CD4-positive, alpha-beta memory T cell (primary cell): ENCODE results near the gene RAPGEF4. TPM values are rescaled to one million over a fixed set of nuclear protein-coding genes. Genes with fewer than 3 reads are reported as not detected.
A peak's percentile ranks its signal among the peaks of the same experiment; 100 is the strongest.

Experiments used
- CTCF ChIA-PET: fragments of 350-600 bp; sonication (Branson Sonifier 250); formaldehyde crosslinking; loops from one replicate; lab custom pipeline; 2021; ENCODE audit warnings: inconsistent platforms; ENCODE audit not compliant: partially characterized antibody; lab: Charles Lee
- POLR2A ChIA-PET: fragments of 350-600 bp; sonication (Branson Sonifier 250); formaldehyde crosslinking; loops from one replicate; lab custom pipeline; 2021; ENCODE audit not compliant: partially characterized antibody; lab: Charles Lee
- DNase-seq, 5 donors: peaks; one replicate each; pipeline versions ENCODE4 v3.0.0 to v3.0.0-alpha.2; 2020 to 2022; ENCODE audit warnings: mixed read lengths in 1 of 5
- H3K27ac ChIP-seq: one replicate; pipeline ENCODE4 v1.7.0; 2013; ENCODE audit warnings: low read depth, low read length
- H3K27me3 ChIP-seq: 2 replicates; pipeline ENCODE4 v1.7.0; 2013; ENCODE audit warnings: mild to moderate bottlenecking, low read length, moderate library complexity; ENCODE audit not compliant: insufficient read depth
- H3K36me3 ChIP-seq: 2 replicates; pipeline ENCODE4 v1.7.0; 2013; ENCODE audit warnings: mild to moderate bottlenecking, low read length, moderate library complexity; ENCODE audit not compliant: insufficient read depth
- H3K4me1 ChIP-seq: 2 replicates; pipeline ENCODE4 v1.7.0; 2013; ENCODE audit warnings: mild to moderate bottlenecking, low read length, moderate library complexity; ENCODE audit not compliant: insufficient read depth
- H3K4me3 ChIP-seq, 2 donors: one replicate each; pipeline ENCODE4 v1.7.0; 2013; ENCODE audit warnings: low read length in 2 of 2, mild to moderate bottlenecking in 1 of 2
- H3K9me3 ChIP-seq, 2 donors: one replicate each; pipeline ENCODE4 v1.7.0; 2013; ENCODE audit warnings: low read length in 2 of 2, control low read depth in 1 of 2; ENCODE audit not compliant: control insufficient read depth in 1 of 2
- H3K27ac Mint-ChIP-seq, 7 donors: one replicate each; pipeline ENCODE4 v1.8.0; 2020 to 2021; ENCODE audit warnings: mixed read lengths in 7 of 7, mild to moderate bottlenecking in 6 of 7, inconsistent platforms in 3 of 7, moderate library complexity in 3 of 7
- H3K27me3 Mint-ChIP-seq, 2 donors: one replicate each; pipeline ENCODE4 v1.8.0; 2020 to 2021; ENCODE audit warnings: mixed read lengths in 2 of 2
- H3K36me3 Mint-ChIP-seq, 2 donors: one replicate each; pipeline ENCODE4 v1.8.0; 2020 to 2021; ENCODE audit warnings: mixed read lengths in 2 of 2, inconsistent platforms in 1 of 2, mild to moderate bottlenecking in 1 of 2
- H3K4me1 Mint-ChIP-seq, 4 donors: one replicate each; pipeline ENCODE4 v1.8.0; 2020 to 2021; ENCODE audit warnings: mixed read lengths in 4 of 4, mild to moderate bottlenecking in 1 of 4
- H3K4me3 Mint-ChIP-seq, 8 donors: one replicate each; pipeline ENCODE4 v1.8.0; 2020 to 2021; ENCODE audit warnings: mixed read lengths in 8 of 8, mild to moderate bottlenecking in 7 of 8, moderate library complexity in 6 of 8, inconsistent platforms in 3 of 8
- H3K9me3 Mint-ChIP-seq, 8 donors: one replicate each; pipeline ENCODE4 v1.8.0; 2020 to 2021; ENCODE audit warnings: mixed read lengths in 8 of 8, mild to moderate bottlenecking in 5 of 8, inconsistent platforms in 3 of 8, moderate library complexity in 1 of 8
- intact Hi-C: fragments of 100-400 bp; cut with micrococcal nuclease; formaldehyde crosslinking; loops from one replicate; pipeline ENCODE4 v1.15.1; 2023
- polyA plus RNA-seq, 2 donors: library from polyadenylated mRNA; unstranded; fragments of 300-500 nt; fragmentation: Illumina TruSeq; gene quantifications; one replicate each; pipeline ENCODE4 v1.2.3, GENCODE V29; 2021
- total RNA-seq, 2 experiments: library from RNA; stranded (reverse); gene quantifications; one replicate each; pipeline ENCODE4 v1.2.3, GENCODE V29; 2021

The RAPGEF4 gene
- total and polyA plus RNA-seq, 4 experiments from 2014 or later: not detected

- no peaks in the 10 kb centered on the region for H3K4me1 ChIP-seq
- Mint-ChIP-seq H3K4me3 (no peak overlapping the region), H3K36me3 (no peaks in the 10 kb centered on the region), H3K4me1 (no peaks in the 10 kb centered on the region), H3K27ac (no peak overlapping the region), H3K27me3 (peaks cover 7 to 16% of the 10 kb centered on the region in 2 donors), H3K9me3 (no peaks in the 10 kb centered on the region)
- H3K27ac ChIP-seq: no peak overlapping the region
- H3K4me3 ChIP-seq: no peak overlapping the region
- intact Hi-C loops: no loop called here
- ChIA-PET CTCF (no interaction called here), POLR2A (no interaction called here)
- H3K36me3 ChIP-seq: no peaks in the 10 kb centered on the region
- H3K9me3 ChIP-seq: no peaks in the 10 kb centered on the region
- no peaks in the 10 kb centered on the region for H3K27me3 ChIP-seq
- no peak for DNase-seq
Observed at GRCh38 chr2:173064151-173064805, 328.6 kb downstream of the RAPGEF4 start.

GRCh38 chr2:173066887-173067676, 331.4 kb downstream of the RAPGEF4 start:
- ChIA-PET CTCF (no interaction called here), POLR2A (no interaction called here)
- intact Hi-C loops: no loop called here
- H3K27ac ChIP-seq: no peak overlapping the region
- no peak overlapping the region for H3K4me3 ChIP-seq
- H3K36me3 ChIP-seq: no peaks in the 10 kb centered on the region
- H3K4me1 ChIP-seq: no peaks in the 10 kb centered on the region
- H3K27me3 ChIP-seq: no peaks in the 10 kb centered on the region
- Mint-ChIP-seq H3K36me3 (no peaks in the 10 kb centered on the region), H3K27me3 (peaks cover 13 to 19% of the 10 kb centered on the region in 2 donors), H3K4me1 (no peaks in the 10 kb centered on the region), H3K27ac (no peak overlapping the region), H3K9me3 (no peaks in the 10 kb centered on the region), H3K4me3 (no peak overlapping the region)
- DNase-seq: no peak
- H3K9me3 ChIP-seq: no peaks in the 10 kb centered on the region

- no peaks in the 10 kb centered on the region for H3K36me3 Mint-ChIP-seq
- Histone ChIP-seq H3K27me3 (no peaks in the 10 kb centered on the region), H3K4me1 (peaks cover 10% of the 10 kb centered on the region), H3K9me3 (no peaks in the 10 kb centered on the region), H3K4me3 (peak overlapping the region in 1 of 2 donors; percentile 46), H3K36me3 (no peaks in the 10 kb centered on the region), H3K27ac (no peak overlapping the region)
- peak overlapping the region; percentile 71 to 89 (median 78) for H3K4me3 Mint-ChIP-seq
- intact Hi-C loops: no loop called here
- no peaks in the 10 kb centered on the region for H3K9me3 Mint-ChIP-seq
- ChIA-PET POLR2A (no interaction called here), CTCF (interaction anchor here (0.9 to 1.9 kb wide), 3 partner anchors 14 to 74 kb away, joined by 3 to 7 read pairs (median 3); no protein-coding TSS in a partner anchor)
- DNase-seq: no peak
- H3K4me1 Mint-ChIP-seq: peaks cover 5 to 16% (median 11%) of the 10 kb centered on the region in 4 donors
- peak overlapping the region in 1 of 7 donors; percentile 30 for H3K27ac Mint-ChIP-seq
- peaks cover 8 to 21% of the 10 kb centered on the region in 2 donors for H3K27me3 Mint-ChIP-seq
Observed at GRCh38 chr2:173075056-173075780, 339.6 kb downstream of the RAPGEF4 start.

GRCh38 chr2:173075781-173076580, 340.3 kb downstream of the RAPGEF4 start, which contains the start of gene MAP3K20:
Gene MAP3K20, plus strand, starts transcription at chr2:173075846. Its CDS starts 15,186 bp downstream, at chr2:173091032.
- Mint-ChIP-seq H3K27ac (peak within 1 kb of the TSS in 4 of 7 donors; percentile 10 to 78 (median 64)), H3K4me1 (peaks cover 5 to 16% (median 11%) of the 10 kb centered on the region in 4 donors), H3K9me3 (no peaks in the 10 kb centered on the region), H3K4me3 (peak within 1 kb of the TSS; percentile 79 to 89 (median 82)), H3K27me3 (peaks cover 8 to 19% of the 10 kb centered on the region in 2 donors), H3K36me3 (no peaks in the 10 kb centered on the region)
- Histone ChIP-seq H3K9me3 (no peaks in the 10 kb centered on the region), H3K4me1 (peaks cover 10% of the 10 kb centered on the region), H3K27me3 (no peaks in the 10 kb centered on the region), H3K4me3 (peak within 1 kb of the TSS in 1 of 2 donors; percentile 46), H3K27ac (no peak within 1 kb of the TSS), H3K36me3 (no peaks in the 10 kb centered on the region)
- ChIA-PET CTCF (interaction anchor here (1.1 kb wide), 1 partner anchor 135 kb away, joined by 3 read pairs; no protein-coding TSS in a partner anchor), POLR2A (no interaction called here)
- DNase-seq: peak; percentile 45 to 47 (median 46)
- intact Hi-C loops: no loop called here

DNA sequence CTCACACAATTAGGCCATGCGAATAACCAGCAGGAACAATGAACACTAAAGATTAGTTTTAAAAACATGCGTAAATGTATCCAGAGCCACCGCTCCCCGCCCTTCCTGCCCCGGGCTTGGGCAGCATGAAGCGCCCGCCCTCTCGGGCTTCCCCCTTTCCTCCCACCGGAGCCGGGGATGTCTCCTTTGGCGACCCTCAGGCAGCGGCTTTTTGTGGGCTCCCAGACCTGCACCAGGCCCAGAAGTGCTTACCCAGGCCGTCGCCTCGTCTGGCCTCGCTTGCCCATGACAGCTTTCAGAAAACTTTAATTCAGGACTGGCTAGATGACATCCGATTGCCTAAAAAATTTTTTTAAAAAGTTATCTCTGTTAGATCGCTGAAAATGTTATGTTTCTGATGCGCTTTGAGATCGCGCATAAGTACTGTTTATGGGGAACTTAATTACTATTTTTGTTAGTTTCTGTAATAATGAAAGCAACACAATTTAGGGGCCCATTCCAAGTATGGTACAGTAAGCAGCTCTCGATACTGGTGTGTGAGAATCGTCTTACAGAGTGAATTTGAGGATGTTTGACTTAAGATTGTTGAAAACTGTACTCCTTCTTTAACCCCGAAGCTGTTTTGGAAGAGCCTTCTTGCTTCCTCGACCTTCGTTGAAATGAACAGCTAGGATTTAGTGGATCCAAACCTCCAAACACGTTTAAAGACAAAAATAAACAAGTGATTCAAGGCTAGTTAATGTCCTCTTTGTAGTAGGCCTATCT, 341.1 kb downstream of the RAPGEF4 start:
- Histone ChIP-seq H3K36me3 (no peaks in the 10 kb centered on the region), H3K27ac (no peak overlapping the region), H3K4me3 (peak overlapping the region in 1 of 2 donors; percentile 46), H3K9me3 (no peaks in the 10 kb centered on the region), H3K27me3 (no peaks in the 10 kb centered on the region), H3K4me1 (peaks cover 10% of the 10 kb centered on the region)
- Mint-ChIP-seq H3K4me1 (peaks cover 5 to 16% (median 11%) of the 10 kb centered on the region in 4 donors), H3K9me3 (no peaks in the 10 kb centered on the region), H3K4me3 (peak overlapping the region; percentile 79 to 87 (median 82)), H3K27ac (peak overlapping the region in 4 of 7 donors; percentile 10 to 78 (median 64)), H3K36me3 (no peaks in the 10 kb centered on the region), H3K27me3 (peaks cover 8 to 16% of the 10 kb centered on the region in 2 donors)
- POLR2A ChIA-PET: interaction anchor here (0.6 to 0.7 kb wide), 2 partner anchors 299 to 472 kb away, joined by 3 to 4 read pairs; no protein-coding TSS in a partner anchor
- CTCF ChIA-PET: interaction anchor here (0.7 to 1.1 kb wide), 3 partner anchors 9 to 480 kb away, joined by 3 to 4 read pairs (median 3); no protein-coding TSS in a partner anchor
- intact Hi-C loops: no loop called here
- peak; percentile 6 to 32 (median 11) for DNase-seq
